ENCODE results near the gene RPL36AL. TPM values are rescaled to one million over a fixed set of nuclear protein-coding genes. Genes with fewer than 3 reads are reported as not detected.

RPL36AL gene
- total RNA-seq, 1 experiment from 2014 or later: 207 TPM

- Histone ChIP-seq H3K23ac (ENCODE audit: insufficient read length, low read depth, low read length) (no peak overlapping the region), H2BK120ac (ENCODE audit: low read depth, low read length, poor library complexity, severe bottlenecking) (no peak overlapping the region), H3K79me1 (ENCODE audit: insufficient read depth, low read depth, low read length, poor library complexity, severe bottlenecking) (peaks cover 3% of the 10 kb centered on the region), H3K14ac (ENCODE audit: insufficient read depth, low read length) (no peak overlapping the region), H3K79me2 (ENCODE audit: insufficient read depth, low read length) (no peaks in the 10 kb centered on the region; the same call in 1 of the 2 replicates), H2BK5ac (ENCODE audit: insufficient read length, low read length) (no peak overlapping the region), H3K18ac (ENCODE audit: insufficient read length, low read depth, low read length) (no peak overlapping the region), H3K9me3 (ENCODE audit: control insufficient read depth, low read depth, low read length) (no peaks in the 10 kb centered on the region), H4K20me1 (ENCODE audit: control insufficient read depth, insufficient read depth, insufficient read length) (no peaks in the 10 kb centered on the region), H2AK5ac (ENCODE audit: insufficient read length, low read length) (no peak overlapping the region), H3K4ac (ENCODE audit: low read depth, low read length) (no peak overlapping the region), H3K9ac (ENCODE audit: extremely low read depth, insufficient read length, low read length) (no peak overlapping the region), H4K8ac (replicated peaks; ENCODE audit: insufficient read length, low read depth, low read length) (no peak overlapping the region), H3K27me3 (ENCODE audit: insufficient read depth, low read length) (no peaks in the 10 kb centered on the region), H3K4me1 (ENCODE audit: insufficient read depth, low read length) (no peaks in the 10 kb centered on the region), H3K56ac (ENCODE audit: insufficient read length, low read depth, low read length) (no peak overlapping the region), H2AFZ (ENCODE audit: low read length) (no peak overlapping the region), H2BK20ac (ENCODE audit: low read depth, low read length, poor library complexity, severe bottlenecking) (no peak overlapping the region), H2BK12ac (ENCODE audit: insufficient read length, low read depth, low read length) (no peak overlapping the region), H3K4me2 (ENCODE audit: insufficient read depth, insufficient read length, low read length) (no peak overlapping the region), H2BK15ac (ENCODE audit: low read depth, low read length) (no peak overlapping the region), H3T11ph (ENCODE audit: low read length) (no peak overlapping the region), H3K27ac (ENCODE audit: insufficient read length, low read depth, low read length) (no peak overlapping the region), H4K5ac (ENCODE audit: insufficient read length, low read depth, low read length) (no peak overlapping the region), H3K23me2 (ENCODE audit: insufficient read length, low read depth, low read length, poor library complexity, severe bottlenecking) (no peaks in the 10 kb centered on the region), H4K91ac (ENCODE audit: insufficient read length, low read depth, low read length) (no peak overlapping the region)
- peaks cover 46 to 54% (median 49%) of the 10 kb centered on the region in 3 experiments for H3K36me3 Mint-ChIP-seq (ENCODE audit: insufficient read depth in 1 of 3, low read depth in 3 of 3)
- H3K4me1 Mint-ChIP-seq: peaks cover 13 to 17% of the 10 kb centered on the region in 2 experiments
- TF ChIP-seq, protein P1, sequence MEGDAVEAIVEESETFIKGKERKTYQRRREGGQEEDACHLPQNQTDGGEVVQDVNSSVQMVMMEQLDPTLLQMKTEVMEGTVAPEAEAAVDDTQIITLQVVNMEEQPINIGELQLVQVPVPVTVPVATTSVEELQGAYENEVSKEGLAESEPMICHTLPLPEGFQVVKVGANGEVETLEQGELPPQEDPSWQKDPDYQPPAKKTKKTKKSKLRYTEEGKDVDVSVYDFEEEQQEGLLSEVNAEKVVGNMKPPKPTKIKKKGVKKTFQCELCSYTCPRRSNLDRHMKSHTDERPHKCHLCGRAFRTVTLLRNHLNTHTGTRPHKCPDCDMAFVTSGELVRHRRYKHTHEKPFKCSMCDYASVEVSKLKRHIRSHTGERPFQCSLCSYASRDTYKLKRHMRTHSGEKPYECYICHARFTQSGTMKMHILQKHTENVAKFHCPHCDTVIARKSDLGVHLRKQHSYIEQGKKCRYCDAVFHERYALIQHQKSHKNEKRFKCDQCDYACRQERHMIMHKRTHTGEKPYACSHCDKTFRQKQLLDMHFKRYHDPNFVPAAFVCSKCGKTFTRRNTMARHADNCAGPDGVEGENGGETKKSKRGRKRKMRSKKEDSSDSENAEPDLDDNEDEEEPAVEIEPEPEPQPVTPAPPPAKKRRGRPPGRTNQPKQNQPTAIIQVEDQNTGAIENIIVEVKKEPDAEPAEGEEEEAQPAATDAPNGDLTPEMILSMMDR (conservative IDR thresholded peaks at IDR 0.05): no peak
- no peak for DNase-seq
- no peak overlapping the region for H3K4me3 Mint-ChIP-seq
- no peaks in the 10 kb centered on the region for H3K27me3 Mint-ChIP-seq (ENCODE audit: low read depth)
- H3K27ac Mint-ChIP-seq: peak overlapping the region in 2 of 3 experiments; percentile 42 to 84; a peak in 2 of 7 replicates
- 100% methylated on average over 1 of the region's 1 CpG for WGBS (ENCODE audit: extremely low coverage, insufficient read length, low lambda C conversion rate)
- peaks cover 0 to 1% of the 10 kb centered on the region in 2 experiments; a peak in 1 of 5 replicates for H3K9me3 Mint-ChIP-seq
Observed at GRCh38 chr14:49578141-49578540, 42.3 kb downstream of the RPL36AL start.
